HG02938 (cell line): Measurements from ENCODE around the gene NRDE2.

Source experiments
- ATAC-seq: cut with Tn5 transposase; IDR thresholded peaks from one replicate; pipeline ENCODE4 v1.9.1; 2021; ENCODE audit warnings: mild to moderate bottlenecking, moderate library complexity; ENCODE audit not compliant: unreplicated experiment

Gene NRDE2, protein sequence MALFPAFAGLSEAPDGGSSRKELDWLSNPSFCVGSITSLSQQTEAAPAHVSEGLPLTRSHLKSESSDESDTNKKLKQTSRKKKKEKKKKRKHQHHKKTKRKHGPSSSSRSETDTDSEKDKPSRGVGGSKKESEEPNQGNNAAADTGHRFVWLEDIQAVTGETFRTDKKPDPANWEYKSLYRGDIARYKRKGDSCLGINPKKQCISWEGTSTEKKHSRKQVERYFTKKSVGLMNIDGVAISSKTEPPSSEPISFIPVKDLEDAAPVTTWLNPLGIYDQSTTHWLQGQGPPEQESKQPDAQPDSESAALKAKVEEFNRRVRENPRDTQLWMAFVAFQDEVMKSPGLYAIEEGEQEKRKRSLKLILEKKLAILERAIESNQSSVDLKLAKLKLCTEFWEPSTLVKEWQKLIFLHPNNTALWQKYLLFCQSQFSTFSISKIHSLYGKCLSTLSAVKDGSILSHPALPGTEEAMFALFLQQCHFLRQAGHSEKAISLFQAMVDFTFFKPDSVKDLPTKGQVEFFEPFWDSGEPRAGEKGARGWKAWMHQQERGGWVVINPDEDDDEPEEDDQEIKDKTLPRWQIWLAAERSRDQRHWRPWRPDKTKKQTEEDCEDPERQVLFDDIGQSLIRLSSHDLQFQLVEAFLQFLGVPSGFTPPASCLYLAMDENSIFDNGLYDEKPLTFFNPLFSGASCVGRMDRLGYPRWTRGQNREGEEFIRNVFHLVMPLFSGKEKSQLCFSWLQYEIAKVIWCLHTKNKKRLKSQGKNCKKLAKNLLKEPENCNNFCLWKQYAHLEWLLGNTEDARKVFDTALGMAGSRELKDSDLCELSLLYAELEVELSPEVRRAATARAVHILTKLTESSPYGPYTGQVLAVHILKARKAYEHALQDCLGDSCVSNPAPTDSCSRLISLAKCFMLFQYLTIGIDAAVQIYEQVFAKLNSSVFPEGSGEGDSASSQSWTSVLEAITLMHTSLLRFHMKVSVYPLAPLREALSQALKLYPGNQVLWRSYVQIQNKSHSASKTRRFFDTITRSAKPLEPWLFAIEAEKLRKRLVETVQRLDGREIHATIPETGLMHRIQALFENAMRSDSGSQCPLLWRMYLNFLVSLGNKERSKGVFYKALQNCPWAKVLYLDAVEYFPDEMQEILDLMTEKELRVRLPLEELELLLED

DNA sequence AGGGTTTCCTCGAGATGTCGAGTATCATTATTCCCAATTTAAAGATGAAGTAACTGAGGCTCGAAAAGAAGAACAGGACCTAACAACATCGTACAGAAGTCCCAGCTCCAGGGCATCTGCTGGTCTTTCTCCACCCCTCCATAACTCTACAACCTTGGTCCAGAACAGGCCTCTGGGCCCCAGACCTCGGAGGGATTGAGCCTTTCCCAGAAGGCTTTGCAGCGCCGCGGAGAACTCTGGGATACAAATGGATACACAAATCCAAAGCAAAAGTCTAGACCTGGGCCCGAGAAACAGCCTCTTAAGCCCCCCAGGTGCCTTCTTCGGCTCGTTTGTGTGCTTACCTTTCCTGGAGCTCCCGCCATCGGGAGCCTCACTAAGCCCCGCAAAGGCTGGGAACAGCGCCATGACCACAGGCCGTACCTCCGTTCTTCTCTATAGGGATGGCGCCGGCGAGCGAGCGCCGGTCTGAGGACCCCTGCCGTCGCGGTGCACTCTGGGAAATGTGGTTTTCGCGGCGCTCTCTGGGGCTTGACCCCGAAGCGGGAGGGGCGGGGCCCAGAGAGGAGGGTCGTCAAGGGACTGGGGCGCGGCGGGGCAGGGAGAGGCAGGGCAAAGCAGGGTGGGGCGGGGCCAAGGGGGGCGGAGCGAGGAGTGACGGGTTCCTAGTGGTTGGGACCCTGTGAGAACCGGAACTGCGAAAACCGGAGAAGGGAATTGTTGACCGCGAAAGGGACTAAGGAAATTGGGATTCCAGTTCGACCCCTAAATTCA lies at the start of gene NRDE2:
TSS of gene NRDE2 (minus strand) at position 445 of the 774 bp plus-strand sequence. CDS start at position 408, 37 bp downstream.
- peak; percentile 96 for ATAC-seq

- no peak for ATAC-seq
These were observed 49.5 kb upstream of the NRDE2 start for GRCh38 chr14:90381011-90381786.

- no peak for ATAC-seq
These were observed 47.4 kb upstream of the NRDE2 start for GRCh38 chr14:90379106-90379505.

GRCh38 chr14:90378249-90378648 lies 46.5 kb upstream of the NRDE2 start:
- ATAC-seq, result no peak

DNA sequence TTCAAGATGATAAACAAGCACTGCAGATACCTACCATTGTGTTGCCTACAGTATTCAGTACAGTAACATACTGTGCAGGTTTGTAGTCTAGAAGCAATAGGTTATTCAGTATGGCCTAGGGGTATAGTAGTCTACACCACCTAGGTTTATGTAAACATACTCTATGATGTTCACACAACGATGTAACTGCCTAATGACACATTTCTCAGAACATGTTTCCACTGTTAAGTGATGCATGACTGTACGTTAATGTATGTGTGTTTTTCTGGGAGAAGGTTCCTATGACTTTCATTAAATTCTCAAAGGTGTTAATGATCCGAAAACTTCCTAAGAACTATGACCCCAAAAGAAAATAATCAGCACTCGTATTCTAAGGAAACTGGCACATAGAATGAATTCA lies 44.2 kb upstream of the NRDE2 start:
- no peak for ATAC-seq

DNA sequence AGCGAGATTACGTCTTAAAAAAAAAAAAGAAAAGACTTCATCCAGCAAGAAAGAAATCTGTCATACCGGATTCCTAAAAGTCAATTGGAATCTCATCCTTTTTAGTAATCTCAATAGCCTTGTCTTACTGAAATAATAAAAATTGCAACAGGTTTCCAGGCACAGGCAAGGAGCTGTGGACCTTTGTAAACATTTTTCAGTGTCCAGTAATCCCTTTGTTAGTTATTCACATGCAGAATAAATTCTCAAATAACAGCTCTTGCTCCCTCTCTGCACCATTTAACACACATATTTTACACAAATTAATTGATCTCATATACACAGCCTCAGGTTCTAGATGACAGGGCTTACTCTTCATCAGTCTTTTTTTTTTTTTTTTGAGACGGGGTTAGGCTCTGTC lies 43.1 kb upstream of the NRDE2 start:
- ATAC-seq, result no peak

DNA sequence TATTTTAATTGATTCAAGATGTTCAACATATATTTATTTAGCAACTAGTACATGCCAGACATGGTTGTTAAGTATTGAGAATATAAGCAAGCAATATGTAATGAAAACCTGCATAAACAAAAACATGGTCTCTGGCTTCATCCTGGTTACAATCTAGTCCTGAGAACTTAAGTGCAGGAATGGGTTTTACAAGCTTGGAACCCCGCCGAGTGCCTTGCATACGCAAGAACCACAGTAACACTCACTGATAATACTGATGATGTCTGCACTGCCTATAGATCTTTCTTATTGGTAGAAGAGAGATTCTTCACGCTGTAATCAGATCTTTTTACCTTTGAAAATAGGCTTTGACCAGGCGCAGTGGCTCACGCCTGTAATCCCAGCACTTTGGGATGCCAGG lies 42.1 kb upstream of the NRDE2 start:
- no peak for ATAC-seq

- no peak for ATAC-seq
These were observed 37.4 kb upstream of the NRDE2 start for GRCh38 chr14:90368946-90369721.

DNA sequence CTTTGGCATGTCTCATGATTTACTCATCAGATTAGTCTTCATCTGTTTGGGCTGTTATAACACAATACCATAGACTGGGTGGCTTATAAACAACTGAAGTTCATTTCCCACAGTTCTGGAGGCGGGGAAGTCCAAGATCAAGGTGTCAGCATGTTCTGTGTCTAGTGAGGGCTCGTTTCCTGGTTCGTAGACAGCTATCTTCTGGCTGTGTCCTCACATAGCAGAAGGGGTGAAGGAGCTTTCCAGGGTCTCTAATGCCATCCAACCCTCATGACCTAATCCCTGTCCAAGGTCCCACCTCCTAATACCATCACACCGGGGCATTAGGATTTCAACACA lies 30.8 kb upstream of the NRDE2 start:
- ATAC-seq, result no peak

GRCh38 chr14:90361865-90362557 lies 30.3 kb upstream of the NRDE2 start:
- ATAC-seq, result no peak

- ATAC-seq, result no peak
These were observed 26.6 kb upstream of the NRDE2 start for GRCh38 chr14:90358359-90358758.

DNA sequence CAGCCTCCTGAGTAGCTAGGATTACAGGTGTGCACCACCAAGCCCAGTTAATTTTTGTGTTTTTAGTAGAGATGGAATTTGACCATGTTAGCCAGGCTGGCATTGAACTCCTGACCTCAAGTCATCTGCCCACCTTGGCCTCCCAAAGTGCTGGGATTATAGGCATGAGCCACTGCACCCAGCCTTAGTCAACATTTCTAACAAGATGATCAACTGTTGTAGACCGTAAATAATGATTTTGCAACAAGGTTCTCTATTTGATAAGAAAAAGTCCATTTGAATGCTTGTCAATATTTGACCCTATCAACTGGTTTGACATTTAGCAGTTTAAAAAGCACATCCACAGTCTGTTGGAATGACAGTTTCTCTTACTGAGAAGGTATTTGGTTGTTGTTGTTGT lies 25.2 kb upstream of the NRDE2 start:
- no peak for ATAC-seq

DNA sequence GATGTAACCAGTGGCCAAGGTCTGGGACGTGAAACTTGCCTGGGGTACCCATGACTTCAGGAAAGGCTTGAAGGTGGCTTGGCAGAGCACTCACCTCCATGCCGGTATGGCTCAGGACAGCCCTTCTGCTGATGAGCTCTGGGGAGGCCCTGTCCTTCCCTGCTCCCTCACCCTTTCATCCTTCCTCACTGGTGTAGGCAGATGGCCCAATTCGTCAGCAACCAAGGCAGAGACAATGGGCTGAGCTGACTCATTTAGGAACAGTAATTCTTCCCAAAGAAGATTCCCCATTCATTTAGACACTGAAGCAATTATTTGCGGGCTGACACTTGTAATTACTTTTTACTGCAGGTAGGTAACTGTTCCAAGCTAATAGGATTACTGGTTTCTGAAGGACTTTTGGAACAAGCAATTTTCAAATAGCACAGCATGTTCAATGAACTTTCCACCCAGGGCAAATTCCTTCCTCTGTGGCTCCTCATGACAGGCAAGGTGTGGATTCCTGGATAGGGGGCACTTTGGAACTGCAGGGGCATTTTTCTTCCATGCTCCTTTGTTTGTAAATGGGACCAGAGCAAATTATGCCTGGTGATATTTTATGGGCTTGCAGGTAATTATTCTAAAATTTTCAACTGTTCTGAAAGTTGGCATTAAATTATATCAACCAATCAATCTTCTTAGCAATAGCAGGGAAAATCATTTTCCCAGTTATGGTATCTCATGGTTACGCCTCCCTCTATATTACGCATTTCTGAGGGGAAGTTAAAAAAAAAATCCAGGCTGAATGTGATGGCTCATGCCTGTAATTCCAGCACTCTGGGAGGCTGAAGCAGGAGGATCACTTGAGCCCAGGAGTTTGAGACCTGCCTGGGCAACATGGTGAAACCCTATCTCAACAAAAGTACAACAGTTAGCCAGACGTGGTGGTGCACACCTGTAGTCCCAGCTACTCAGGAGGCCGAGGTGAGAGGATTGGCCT lies 24.1 kb upstream of the NRDE2 start:
- ATAC-seq, result no peak

GRCh38 chr14:90354551-90355298 lies 23.0 kb upstream of the NRDE2 start:
- no peak for ATAC-seq

GRCh38 chr14:90349739-90350138 lies 18.0 kb upstream of the NRDE2 start:
- no peak for ATAC-seq

- ATAC-seq, result no peak
These were observed 16.5 kb upstream of the NRDE2 start for GRCh38 chr14:90348270-90348669.

DNA sequence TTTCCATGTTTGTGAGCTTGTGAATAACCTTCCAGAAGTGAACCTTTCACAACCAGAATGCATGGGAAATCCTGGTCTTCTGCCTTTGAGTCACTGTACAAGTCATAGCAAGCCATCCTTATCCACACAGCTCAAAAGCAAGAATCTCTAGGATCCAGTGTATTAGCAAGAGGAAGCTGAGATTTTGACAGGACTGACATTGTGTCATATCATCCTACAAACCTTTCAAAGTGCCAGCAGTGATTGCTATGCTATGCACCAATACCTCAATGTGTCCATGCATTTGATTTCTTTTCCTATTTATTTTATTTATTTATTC lies 13.5 kb upstream of the NRDE2 start:
- no peak for ATAC-seq
